OCI-LY3 (cell line): ENCODE results near the gene ARL8A.

ENCODE experiments used
- CTCF ChIP-seq: fragments of 200-600, 300-600 bp; sonication (generic); IDR thresholded peaks from 2 replicates; pipeline ENCODE4 v1.5.1; 2014; ENCODE audit warnings: antibody characterized with exemption, low read length, low read depth
- EZH2phosphoT487 ChIP-seq: fragments of 200-600 bp; shearing (Covaris generic); IDR thresholded peaks from 2 replicates; pipeline ENCODE4 v1.6.1; 2018; ENCODE audit warnings: antibody characterized with exemption, mixed run types, low read depth

- TF ChIP-seq CTCF (no peak), EZH2phosphoT487 (no peak)
These were observed 43.4 kb downstream of the ARL8A start for GRCh38 chr1:202101184-202101583.
